Measurements from ENCODE around the gene PARN. TPM values are rescaled to one million over a fixed set of nuclear protein-coding genes. Genes with fewer than 3 reads are reported as not detected.

PARN gene
- total and polyA plus RNA-seq, 9 of the 15 experiments (the other 6 are each of a cell fraction or from before 2014, with no cell fraction given) = 9.6 to 51.3 (median 40.4) TPM

DNA sequence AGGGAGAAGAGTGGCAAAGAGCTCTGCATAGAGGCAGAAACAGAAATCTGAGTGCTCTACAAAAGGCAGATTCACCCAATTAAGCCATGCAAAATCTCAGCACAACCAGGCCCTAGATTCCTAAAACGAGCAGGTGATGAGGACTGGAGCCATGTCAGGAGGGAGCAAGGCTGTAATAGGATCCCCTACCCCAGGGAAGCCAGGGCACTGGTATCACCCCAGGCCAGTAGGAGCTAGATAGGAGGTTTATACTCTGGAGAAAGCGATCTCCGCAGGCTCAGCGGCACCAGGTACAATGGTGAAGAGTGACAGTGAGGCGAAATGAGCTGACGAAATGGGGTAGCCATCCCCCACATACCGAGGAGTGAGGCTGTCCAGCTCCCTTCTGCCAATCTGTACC lies 171.5 kb downstream of the PARN start (continued):
- no peak for TF ChIP-seq KLF16 (IDR thresholded peaks at IDR 0.05)
- no peak for TF ChIP-seq GTF2E2 (tag; IDR thresholded peaks at IDR 0.05)
- TF ChIP-seq DIDO1 (tag; IDR thresholded peaks at IDR 0.05; ENCODE audit: low read depth) = no peak
- TF ChIP-seq SREBF1 (IDR thresholded peaks at IDR 0.05; ENCODE audit: borderline replicate concordance, low read depth, low read length) = no peak
- no peak for TF ChIP-seq GTF2F1 (IDR thresholded peaks at IDR 0.05; ENCODE audit: low read depth, low read length)
- TF ChIP-seq ZNF644 (tag; IDR thresholded peaks at IDR 0.05; ENCODE audit: low read depth) = no peak
- no peak for TF ChIP-seq TFAM (CRISPR knock-in tag; conservative IDR thresholded peaks at IDR 0.05)
- TF ChIP-seq CAMTA2 (CRISPR knock-in tag; conservative IDR thresholded peaks at IDR 0.05) = no peak
- no peak for TF ChIP-seq SUPT5H (IDR thresholded peaks at IDR 0.05)
- TF ChIP-seq, protein P1, sequence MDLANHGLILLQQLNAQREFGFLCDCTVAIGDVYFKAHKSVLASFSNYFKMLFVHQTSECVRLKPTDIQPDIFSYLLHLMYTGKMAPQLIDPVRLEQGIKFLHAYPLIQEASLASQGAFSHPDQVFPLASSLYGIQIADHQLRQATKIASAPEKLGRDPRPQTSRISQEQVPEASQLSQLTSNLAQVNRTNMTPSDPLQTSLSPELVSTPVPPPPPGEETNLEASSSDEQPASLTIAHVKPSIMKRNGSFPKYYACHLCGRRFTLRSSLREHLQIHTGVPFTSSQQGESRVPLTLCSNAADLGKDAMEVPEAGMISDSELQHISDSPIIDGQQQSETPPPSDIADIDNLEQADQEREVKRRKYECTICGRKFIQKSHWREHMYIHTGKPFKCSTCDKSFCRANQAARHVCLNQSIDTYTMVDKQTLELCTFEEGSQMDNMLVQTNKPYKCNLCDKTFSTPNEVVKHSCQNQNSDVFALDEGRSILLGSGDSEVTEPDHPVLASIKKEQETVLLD (IDR thresholded peaks at IDR 0.05) = no peak

DNA sequence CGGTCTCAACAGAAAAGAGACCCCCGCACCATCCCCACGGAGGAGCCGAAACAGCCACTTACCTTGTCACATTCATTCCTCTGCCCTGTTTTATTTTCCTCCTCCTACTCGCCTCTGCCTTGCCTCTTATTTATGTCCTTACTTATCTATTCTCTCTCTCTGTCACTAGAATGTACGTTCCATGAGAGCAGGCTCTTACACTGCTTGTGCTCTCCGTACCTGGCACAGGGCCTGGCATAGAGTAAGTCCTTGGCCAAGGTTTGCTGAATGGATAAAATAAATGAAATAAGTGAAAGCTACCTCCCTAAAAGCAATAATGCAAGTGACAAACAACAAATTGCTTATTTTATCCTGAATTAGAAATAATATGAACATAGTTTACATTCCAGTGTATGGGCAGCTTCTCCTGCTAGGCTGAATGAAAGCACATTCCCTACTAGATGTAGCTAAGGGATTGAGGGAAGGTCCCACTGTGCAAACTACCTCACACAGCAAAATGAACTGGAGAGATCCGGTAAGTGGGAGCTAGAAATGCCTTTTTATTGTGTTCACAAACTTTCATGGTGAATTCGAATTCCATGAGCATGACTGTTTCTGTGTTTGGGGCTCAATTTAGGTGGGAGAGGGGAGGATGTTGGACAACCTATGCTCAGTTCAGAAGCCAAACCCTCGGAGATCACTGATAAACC lies 173.1 kb downstream of the PARN start:
- Histone ChIP-seq H3K9me3 (replicated peaks; ENCODE audit: control insufficient read depth, insufficient read depth, low read depth, low read length) (no peaks in the 10 kb centered on the region), H3K9me1 (ENCODE audit: control insufficient read depth, insufficient read depth, low read length) (no peaks in the 10 kb centered on the region), H3K27ac (ENCODE audit: extremely low read depth, low read depth, low read length) (no peak overlapping the region), H3K4me3 (no peak overlapping the region), H3K36me3 (ENCODE audit: control insufficient read depth, insufficient read depth, low read length) (peaks cover 7% of the 10 kb centered on the region; the same call in 2 of the 3 replicates), H2AFZ (ENCODE audit: low read depth, low read length) (no peak overlapping the region), H3K4me1 (replicated peaks in 1 of 2; ENCODE audit: control insufficient read depth in 2 of 2, insufficient read depth in 2 of 2, low read length in 2 of 2) (no peaks in the 10 kb centered on the region; a peak in 1 of 5 replicates), H3K4me2 (ENCODE audit: insufficient read depth, low read length) (no peak overlapping the region), H3K9ac (ENCODE audit: insufficient read depth in 1 of 2, low read depth in 2 of 2, low read length in 2 of 2) (no peak overlapping the region), H3K27me3 (ENCODE audit: control insufficient read depth in 2 of 2, insufficient read depth in 2 of 2, low read length in 2 of 2) (no peaks in the 10 kb centered on the region), H3K79me2 (ENCODE audit: control insufficient read depth, insufficient read depth, low read length) (no peaks in the 10 kb centered on the region), H4K20me1 (replicated peaks; ENCODE audit: control insufficient read depth, insufficient read depth, low read length) (no peaks in the 10 kb centered on the region)
- ATAC-seq (no peak), DNase-seq (ENCODE audit: extremely low read depth in 1 of 4, low spot score in 3 of 4) (no peak), FAIRE-seq (no peak)
- in situ Hi-C loops (cut with MboI) (no loop called here), intact Hi-C loops (cut with micrococcal nuclease) (no loop called here)
- BruUV-seq (replicated peaks) = no TSS peak
- ChIA-PET POLR2A (interaction anchor here (1.0 to 1.7 kb wide), 2 partner anchors 9 to 54 kb away, joined by 3 to 5 read pairs; no protein-coding TSS in a partner anchor), CTCF (ENCODE audit: low intra/inter-chr PET ratio) (no interaction called here)
- 80% methylated on average over 10 of the region's 10 CpGs for WGBS (ENCODE audit: insufficient coverage, low coverage, missing lambda C conversion rate)
- TF ChIP-seq ZC3H11A (IDR thresholded peaks at IDR 0.05; ENCODE audit: low read depth, low read length) (no peak), MED1 (CRISPR knock-in tag; IDR thresholded peaks at IDR 0.05; ENCODE audit: borderline replicate concordance) (no peak), ZNF3 (CRISPR knock-in tag; IDR thresholded peaks at IDR 0.05) (no peak)
- TF ChIP-seq, protein P2, sequence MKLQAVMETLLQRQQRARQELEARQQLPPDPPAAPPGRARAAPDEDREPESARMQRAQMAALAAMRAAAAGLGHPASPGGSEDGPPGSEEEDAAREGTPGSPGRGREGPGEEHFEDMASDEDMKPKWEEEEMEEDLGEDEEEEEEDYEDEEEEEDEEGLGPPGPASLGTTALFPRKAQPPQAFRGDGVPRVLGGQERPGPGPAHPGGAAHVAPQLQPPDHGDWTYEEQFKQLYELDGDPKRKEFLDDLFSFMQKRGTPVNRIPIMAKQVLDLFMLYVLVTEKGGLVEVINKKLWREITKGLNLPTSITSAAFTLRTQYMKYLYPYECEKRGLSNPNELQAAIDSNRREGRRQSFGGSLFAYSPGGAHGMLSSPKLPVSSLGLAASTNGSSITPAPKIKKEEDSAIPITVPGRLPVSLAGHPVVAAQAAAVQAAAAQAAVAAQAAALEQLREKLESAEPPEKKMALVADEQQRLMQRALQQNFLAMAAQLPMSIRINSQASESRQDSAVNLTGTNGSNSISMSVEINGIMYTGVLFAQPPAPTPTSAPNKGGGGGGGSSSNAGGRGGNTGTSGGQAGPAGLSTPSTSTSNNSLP (IDR thresholded peaks at IDR 0.05; ENCODE audit: borderline replicate concordance, low read depth, low read length) = no peak
- TF ChIP-seq, protein P3, sequence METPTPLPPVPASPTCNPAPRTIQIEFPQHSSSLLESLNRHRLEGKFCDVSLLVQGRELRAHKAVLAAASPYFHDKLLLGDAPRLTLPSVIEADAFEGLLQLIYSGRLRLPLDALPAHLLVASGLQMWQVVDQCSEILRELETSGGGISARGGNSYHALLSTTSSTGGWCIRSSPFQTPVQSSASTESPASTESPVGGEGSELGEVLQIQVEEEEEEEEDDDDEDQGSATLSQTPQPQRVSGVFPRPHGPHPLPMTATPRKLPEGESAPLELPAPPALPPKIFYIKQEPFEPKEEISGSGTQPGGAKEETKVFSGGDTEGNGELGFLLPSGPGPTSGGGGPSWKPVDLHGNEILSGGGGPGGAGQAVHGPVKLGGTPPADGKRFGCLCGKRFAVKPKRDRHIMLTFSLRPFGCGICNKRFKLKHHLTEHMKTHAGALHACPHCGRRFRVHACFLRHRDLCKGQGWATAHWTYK (CRISPR knock-in tag; IDR thresholded peaks at IDR 0.05) = no peak
- TF ChIP-seq, protein P4, sequence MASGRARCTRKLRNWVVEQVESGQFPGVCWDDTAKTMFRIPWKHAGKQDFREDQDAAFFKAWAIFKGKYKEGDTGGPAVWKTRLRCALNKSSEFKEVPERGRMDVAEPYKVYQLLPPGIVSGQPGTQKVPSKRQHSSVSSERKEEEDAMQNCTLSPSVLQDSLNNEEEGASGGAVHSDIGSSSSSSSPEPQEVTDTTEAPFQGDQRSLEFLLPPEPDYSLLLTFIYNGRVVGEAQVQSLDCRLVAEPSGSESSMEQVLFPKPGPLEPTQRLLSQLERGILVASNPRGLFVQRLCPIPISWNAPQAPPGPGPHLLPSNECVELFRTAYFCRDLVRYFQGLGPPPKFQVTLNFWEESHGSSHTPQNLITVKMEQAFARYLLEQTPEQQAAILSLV (tag; IDR thresholded peaks at IDR 0.05) = no peak

All from K562 (cell line).